GM12878 (cell line): Measurements from ENCODE around the gene GALNTL6. TPM values are rescaled to one million over a fixed set of nuclear protein-coding genes. Genes with fewer than 3 reads are reported as not detected.

Experiments used
- ATAC-seq: fragments of 200-7000 bp; cut with Tn5 transposase; 3 replicates; pipeline ENCODE4 v1.9.1; 2020; ENCODE audit warnings: mild to moderate bottlenecking, moderate library complexity
- BruUV-seq: library from RNA; stranded (reverse); fragments of 400-500 nt; replicated peaks from 2 replicates; lab custom pipeline; 2021; lab: Mats Ljungman, UMichigan
- CTCF ChIA-PET: fragments of 300-600 bp; sonication (Branson Sonifier 250); formaldehyde crosslinking; extraction: SDS; loops from one replicate; lab custom pipeline; 2021; ENCODE audit warnings: inconsistent platforms; lab: Yijun Ruan, JAX
- POLR2A ChIA-PET: fragments of 350-600 bp; formaldehyde crosslinking; extraction: SDS; loops from one replicate; lab custom pipeline; 2021; ENCODE audit warnings: inconsistent platforms; lab: Charles Lee
- RAD21 ChIA-PET: fragments of 300-600 bp; sonication (Branson Sonifier 250); formaldehyde crosslinking; loops from one replicate; lab custom pipeline; 2023; ENCODE audit warnings: antibody characterized with exemption; ENCODE audit not compliant: unreplicated experiment; lab: Charles Lee
- SMC1A ChIA-PET: fragments of 300-600 bp; sonication (Branson Sonifier 250); formaldehyde crosslinking; loops from one replicate; lab custom pipeline; 2023; ENCODE audit not compliant: unreplicated experiment, uncharacterized antibody; lab: Charles Lee
- DNase-seq: peaks from one replicate; pipeline ENCODE4 v3.0.0-alpha.2; 2011; ENCODE audit warnings: low read depth, low spot score
- FAIRE-seq: peaks from 3 replicates; lab custom pipeline; 2011; peaks lifted over from hg19 to GRCh38; lab: Jason Lieb, UNC
- H2AFZ ChIP-seq: 2 replicates; pipeline ENCODE4 v1.6.0; 2011; ENCODE audit warnings: low read depth, low read length, control low read depth; ENCODE audit not compliant: control insufficient read depth
- H3K27ac ChIP-seq: 2 replicates; pipeline ENCODE4 v1.5.1; 2011; ENCODE audit warnings: control low read depth; ENCODE audit not compliant: control insufficient read depth, insufficient read depth
- H3K27me3 ChIP-seq, 2 experiments: replicated peaks in 1 of 2; 2 replicates each; pipeline versions ENCODE4 v1.6.0 to v1.6.1; 2011; ENCODE audit warnings: low read length in 1 of 2; ENCODE audit not compliant: control insufficient read depth in 2 of 2, insufficient read depth in 2 of 2
- H3K36me3 ChIP-seq, 2 experiments: 2 replicates each; pipeline ENCODE4 v1.5.1; 2011; ENCODE audit warnings: low read length in 1 of 2; ENCODE audit not compliant: control insufficient read depth in 2 of 2, insufficient read depth in 2 of 2
- H3K4me1 ChIP-seq: 2 replicates; pipeline ENCODE4 v1.6.1; 2011; ENCODE audit warnings: mild to moderate bottlenecking, low read length, moderate library complexity, mixed read lengths; ENCODE audit not compliant: control insufficient read depth, insufficient read depth
- H3K4me2 ChIP-seq: 2 replicates; pipeline ENCODE4 v1.6.0; 2011; ENCODE audit warnings: control low read depth; ENCODE audit not compliant: control insufficient read depth, insufficient read depth
- H3K4me3 ChIP-seq: fragments of 200-600 bp; sonication (generic); 2 replicates; pipeline ENCODE4 v1.5.1; 2016
- H3K79me2 ChIP-seq: 2 replicates; pipeline ENCODE4 v1.6.0; 2011; ENCODE audit warnings: low read length; ENCODE audit not compliant: control insufficient read depth, insufficient read depth
- H3K9ac ChIP-seq: 2 replicates; pipeline ENCODE4 v1.8.0; 2011; ENCODE audit warnings: low read length, control low read depth, mixed read lengths; ENCODE audit not compliant: control insufficient read depth, insufficient read depth
- H3K9me3 ChIP-seq: replicated peaks from 3 replicates; pipeline ENCODE4 v1.5.1; 2011; ENCODE audit warnings: mild to moderate bottlenecking, low read length; ENCODE audit not compliant: control insufficient read depth, insufficient read depth
- H4K20me1 ChIP-seq: 2 replicates; pipeline ENCODE4 v1.6.0; 2011; ENCODE audit not compliant: control insufficient read depth, insufficient read depth
- BMI1 ChIP-seq: fragments of 450-650 bp; IDR thresholded peaks from 2 replicates; pipeline ENCODE4 v1.6.1; 2016; ENCODE audit warnings: mild to moderate bottlenecking, moderate library complexity, borderline replicate concordance
- DPF2 ChIP-seq: fragments of 450-650 bp; IDR thresholded peaks from 2 replicates; pipeline ENCODE4 v1.6.1; 2017; ENCODE audit warnings: mild to moderate bottlenecking
- ESRRA ChIP-seq: IDR thresholded peaks from 2 replicates; pipeline ENCODE4 v1.6.1; 2012; ENCODE audit warnings: mild to moderate bottlenecking, low read length, improper control_type of control experiment
- FOXM1 ChIP-seq: IDR thresholded peaks from 2 replicates; pipeline ENCODE4 v1.6.1; 2012; ENCODE audit warnings: low read depth, mild to moderate bottlenecking, inconsistent platforms, low read length, moderate library complexity
- HDGF ChIP-seq: fragments of 450-650 bp; IDR thresholded peaks from 2 replicates; pipeline ENCODE4 v1.6.1; 2016; ENCODE audit warnings: antibody characterized with exemption
- IRF4 ChIP-seq: IDR thresholded peaks from 2 replicates; pipeline ENCODE4 v1.6.1; 2011; ENCODE audit warnings: low read depth, low read length
- PBX3 ChIP-seq: IDR thresholded peaks from 2 replicates; pipeline ENCODE4 v1.6.1; 2011; ENCODE audit warnings: mild to moderate bottlenecking, low read depth, low read length, moderate library complexity; ENCODE audit not compliant: insufficient replicate concordance
- POU2F2 ChIP-seq: IDR thresholded peaks from 3 replicates; pipeline ENCODE4 v1.6.1; 2011; ENCODE audit warnings: low read depth, mild to moderate bottlenecking, low read length, borderline replicate concordance
- RUNX3 ChIP-seq: IDR thresholded peaks from 2 replicates; pipeline ENCODE4 v1.6.1; 2012; ENCODE audit warnings: low read length, inconsistent platforms
- SREBF2 ChIP-seq: IDR thresholded peaks from 2 replicates; pipeline ENCODE4 v1.6.1; 2012; ENCODE audit warnings: mild to moderate bottlenecking, low read length
- TCF7 ChIP-seq: IDR thresholded peaks from 2 replicates; pipeline ENCODE4 v1.6.1; 2014; ENCODE audit warnings: antibody characterized with exemption, borderline replicate concordance
- ZBTB11 ChIP-seq: fragments of 450-650 bp; formaldehyde crosslinking; IDR thresholded peaks from 2 replicates; pipeline ENCODE4 v1.5.0; 2022; ENCODE audit warnings: mild to moderate bottlenecking, missing genetic modification characterization
- ZNF622 ChIP-seq: fragments of 450-650 bp; IDR thresholded peaks from 2 replicates; pipeline ENCODE4 v1.6.1; 2017; ENCODE audit warnings: mild to moderate bottlenecking, inconsistent platforms
- ZZZ3 ChIP-seq: IDR thresholded peaks from 2 replicates; pipeline ENCODE4 v1.6.1; 2011; ENCODE audit warnings: low read depth; ENCODE audit not compliant: control insufficient read depth, insufficient read length
- WGBS: methylation state at CpG from one replicate; pipeline ENCODE4 v1.1.6; 2016; ENCODE audit warnings: low lambda C conversion rate; ENCODE audit not compliant: insufficient replicate concordance, insufficient coverage; ENCODE audit errors: missing lambda C conversion rate; 5-methylcytosine and 5-hydroxymethylcytosine counted together
- in situ Hi-C: fragments of 300-500 bp; cut with MboI; formaldehyde crosslinking; loops from 9 replicates; pipeline ENCODE4 v1.14.3; 2018; ENCODE audit warnings: mixed read lengths
- intact Hi-C: fragments of 100-400 bp; cut with micrococcal nuclease; formaldehyde crosslinking; loops from one replicate; pipeline ENCODE4 v1.14.2; 2022; ENCODE audit not compliant: unreplicated experiment
- polyA plus RNA-seq, 11 experiments: library from polyadenylated mRNA; depleted of rRNA in 4 of 11; unstranded in 6 of 11; stranded (reverse) in 5 of 11; fragments of >200 nt; fragmentation: Nextera tagmentation in 4 of 11; fragmentation: Illumina TruSeq in 1 of 11; extraction: Ambion mirVana in 4 of 11; extraction: Trizol in 1 of 11; gene quantifications; 1 replicate in 1 of 11; 2 replicates in 10 of 11; pipeline versions ENCODE4 v1.2.1 to v1.2.3, GENCODE V29; 2011 to 2016; ENCODE audit warnings: inconsistent platforms in 2 of 11, missing spikeins in 2 of 11, low read depth in 1 of 11
- total RNA-seq, 4 experiments: library from RNA; depleted of rRNA in 3 of 4; stranded (reverse); fragments of >200 nt in 3 of 4; fragmentation: Illumina TruSeq in 1 of 4; extraction: Trizol in 1 of 4; gene quantifications; 2 replicates each; pipeline versions ENCODE4 v1.2.1 to v1.2.3, GENCODE V29; 2013 to 2021

The GALNTL6 gene
- total and polyA plus RNA-seq, 10 of the 15 experiments (the other 5 are each of a cell fraction or from before 2014, with no cell fraction given) = 0.01 to 0.29 TPM; not detected in 8

GRCh38 chr4:172599554-172599953 is 786.4 kb downstream of the GALNTL6 start (continued):
- no peak for TF ChIP-seq RUNX3
- TF ChIP-seq ZZZ3 = no peak

DNA sequence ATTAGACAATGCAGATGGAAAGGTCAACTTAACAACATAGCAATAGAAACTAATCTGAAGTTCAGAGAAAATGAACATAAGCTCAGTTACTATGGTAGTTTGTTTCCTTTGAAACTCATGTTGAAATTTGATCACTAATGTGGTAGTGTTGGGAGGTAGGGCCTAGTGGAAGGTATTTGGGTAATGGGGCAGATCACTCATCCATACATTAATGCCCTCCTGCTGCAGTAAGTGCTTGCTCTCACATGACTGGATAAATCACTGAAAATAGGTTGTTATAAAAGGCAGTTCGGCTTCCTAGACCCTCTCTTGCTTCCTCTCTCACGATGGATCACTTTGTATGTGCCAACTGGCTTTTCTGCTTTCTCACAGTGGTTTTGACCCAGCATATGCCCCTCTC is 788.0 kb downstream of the GALNTL6 start:
- RAD21 ChIA-PET = no interaction called here
- H3K27ac ChIP-seq = no peak overlapping the region
- H3K4me2 ChIP-seq = no peak overlapping the region
- no peaks in the 10 kb centered on the region for H4K20me1 ChIP-seq
- H3K36me3 ChIP-seq = no peaks in the 10 kb centered on the region
- H3K4me1 ChIP-seq = no peaks in the 10 kb centered on the region
- SMC1A ChIA-PET = interaction anchor here (1.2 kb wide), 1 partner anchor 12 kb away, joined by 3 read pairs; no protein-coding TSS in a partner anchor
- no peak overlapping the region for H3K4me3 ChIP-seq
- intact Hi-C loops = no loop called here
- WGBS = 0% methylated on average over 2 of the region's 2 CpGs
- FAIRE-seq (no peak), DNase-seq (no peak), ATAC-seq (no peak)
- CTCF ChIA-PET = no interaction called here
- no peak overlapping the region for H3K9ac ChIP-seq
- TF ChIP-seq ZBTB11 (CRISPR knock-in tag) (no peak), PBX3 (no peak), SREBF2 (no peak), FOXM1 (no peak), POU2F2 (no peak), DPF2 (no peak), BMI1 (no peak), HDGF (no peak), TCF7 (no peak), IRF4 (no peak), ESRRA (no peak), ZNF622 (no peak)
- H3K79me2 ChIP-seq = no peaks in the 10 kb centered on the region
- H3K27me3 ChIP-seq = no peaks in the 10 kb centered on the region
- BruUV-seq = no TSS peak
- H2AFZ ChIP-seq = no peak overlapping the region
- in situ Hi-C loops = no loop called here
- POLR2A ChIA-PET = no interaction called here
- H3K9me3 ChIP-seq = no peaks in the 10 kb centered on the region
